Right ventricle myocardium superior (tissue), 1 donor: ENCODE measurements around the gene GAS6. TPM values are rescaled to one million over a fixed set of nuclear protein-coding genes. Genes with fewer than 3 reads are reported as not detected.

Experiments used
- ATAC-seq: fragments of 200-7000 bp; cut with Tn5 transposase; one replicate; pipeline ENCODE4 v1.9.1; 2020; ENCODE audit warnings: mild to moderate bottlenecking; ENCODE audit not compliant: poor library complexity
- DNase-seq: peaks from one replicate; pipeline ENCODE4 v3.0.0-alpha.2; 2020
- intact Hi-C: fragments of 100-400 bp; cut with DNase I; formaldehyde crosslinking; loops from one replicate; pipeline ENCODE4 v1.11.2; 2022
- total RNA-seq: library from RNA; stranded (reverse); fragmentation: NEBNext Ultra II Directional; extraction: Animal tissue kit (Norgen Biotek cat#: 25700); gene quantifications from one replicate; pipeline ENCODE4 v1.2.1, GENCODE V29; 2021
- donor health status: DM: no; HTN: yes; CAD: no; lungs with severe emphysema.

GAS6 gene
- total RNA-seq, 1 donor from 2014 or later, result 181 TPM

- DNase-seq, result no peak
- intact Hi-C loops, result no loop called here
- ATAC-seq, result no peak
These were observed 88.3 kb downstream of the GAS6 start for GRCh38 chr13:113775451-113776145.

- DNase-seq, result no peak
- ATAC-seq, result no peak
- intact Hi-C loops, result no loop called here
These were observed 89.4 kb downstream of the GAS6 start for GRCh38 chr13:113774177-113775107.

GRCh38 chr13:113771709-113772331 lies 92.1 kb downstream of the GAS6 start:
- ATAC-seq, result no peak
- intact Hi-C loops, result no loop called here
- DNase-seq, result no peak

GRCh38 chr13:113770937-113771336 lies 92.9 kb downstream of the GAS6 start:
- DNase-seq, result no peak
- ATAC-seq, result no peak
- intact Hi-C loops, result no loop called here

Other genes starting within 250 kb of the GAS6 start
- gene ATP4B, start 205.9 kb downstream of the GAS6 start, total RNA-seq, result not detected
- gene GRK1, start 196.9 kb downstream of the GAS6 start, total RNA-seq, result 0.13 TPM
- gene TMEM255B, start 104.8 kb downstream of the GAS6 start, total RNA-seq, result 6.9 TPM
- 0.32 TPM for gene C13orf46, start 110.0 kb upstream of the GAS6 start, total RNA-seq